OCI-LY7 (cell line): ENCODE measurements around the gene GHRHR.

Source experiments
- CTCF ChIP-seq: fragments of 200-600 bp; sonication (generic); conservative IDR thresholded peaks from 2 replicates; pipeline ENCODE4 v1.5.1; 2014; ENCODE audit warnings: mild to moderate bottlenecking, antibody characterized with exemption, low read length, moderate library complexity, mixed read lengths
- EZH2phosphoT487 ChIP-seq: fragments of 200-600 bp; sonication (generic); IDR thresholded peaks from 2 replicates; pipeline ENCODE4 v1.6.1; 2018; ENCODE audit warnings: low read depth, borderline replicate concordance, mild to moderate bottlenecking, mixed run types, antibody characterized with exemption, low read length, moderate library complexity, mixed read lengths

GRCh38 chr7:31019509-31019908 lies 55.8 kb downstream of the GHRHR start:
- TF ChIP-seq CTCF (no peak), EZH2phosphoT487 (no peak)
